ENCODE data around the gene SPIB. TPM values are rescaled to one million over a fixed set of nuclear protein-coding genes. Genes with fewer than 3 reads are reported as not detected.

Gene SPIB
- total RNA-seq = under 1 TPM in 1 of 4 donors, not detected in 3; 0.37 TPM

GRCh38 chr19:50418176-50419021 is at the start of gene SPIB:
SPIB (plus strand) TSS chr19:50418938; CDS start chr19:50418963, 25 bp downstream.
- no peak for TF ChIP-seq CTCF (IDR thresholded peaks at IDR 0.05)
- DNase-seq (ENCODE audit: low spot score) (no peak), ATAC-seq (ENCODE audit: low FRiP score) (no peak)

- no peak for TF ChIP-seq CTCF (IDR thresholded peaks at IDR 0.05)
- no peak for ATAC-seq (ENCODE audit: low FRiP score)
These were observed 46.7 kb upstream of the SPIB start for GRCh38 chr19:50371914-50372475.

GRCh38 chr19:50376166-50377050 is 42.3 kb upstream of the SPIB start, which contains the start of gene NR1H2:
NR1H2 (plus strand) TSS chr19:50376457; CDS start chr19:50377606, 1,149 bp downstream.
- TF ChIP-seq CTCF (IDR thresholded peaks at IDR 0.05) = no peak
- DNase-seq (ENCODE audit: low spot score) (peak; percentile 94), ATAC-seq (ENCODE audit: low FRiP score) (peak; percentile 96)

More at GRCh38 chr19:50371914-50372475, 46.7 kb upstream of the SPIB start:
- no peak for DNase-seq (ENCODE audit: low spot score)

GRCh38 chr19:50377051-50377461 is 41.7 kb upstream of the SPIB start:
- TF ChIP-seq CTCF (IDR thresholded peaks at IDR 0.05) = no peak
- ATAC-seq (ENCODE audit: low FRiP score) = no peak
- no peak for DNase-seq (ENCODE audit: low spot score)

GRCh38 chr19:50377517-50377916 is 41.2 kb upstream of the SPIB start:
- no peak for ATAC-seq (ENCODE audit: low FRiP score)
- TF ChIP-seq CTCF (IDR thresholded peaks at IDR 0.05) = no peak

GRCh38 chr19:50378169-50378862 is 40.4 kb upstream of the SPIB start:
- no peak for TF ChIP-seq CTCF (IDR thresholded peaks at IDR 0.05)
- no peak for DNase-seq (ENCODE audit: low spot score)
- no peak for ATAC-seq (ENCODE audit: low FRiP score)

More at GRCh38 chr19:50377517-50377916, 41.2 kb upstream of the SPIB start:
- no peak for DNase-seq (ENCODE audit: low spot score)

Measured in omental fat pad (tissue), 4 donors.